HUES6 (cell line): ENCODE data around the gene CCDC24.

Experiments used
- H3K27ac ChIP-seq: 2 replicates; pipeline ENCODE4 v1.7.0; 2013; ENCODE audit warnings: low read depth, mild to moderate bottlenecking, low read length, inconsistent platforms
- H3K27me3 ChIP-seq: 2 replicates; pipeline ENCODE4 v1.6.1; 2013; ENCODE audit warnings: low read length; ENCODE audit not compliant: control insufficient read depth, insufficient read depth
- H3K36me3 ChIP-seq: 2 replicates; pipeline ENCODE4 v1.6.1; 2013; ENCODE audit warnings: low read length; ENCODE audit not compliant: control insufficient read depth, insufficient read depth
- H3K4me1 ChIP-seq: 2 replicates; pipeline ENCODE4 v1.6.1; 2013; ENCODE audit warnings: low read length; ENCODE audit not compliant: control insufficient read depth, insufficient read depth
- H3K4me3 ChIP-seq: 2 replicates; pipeline ENCODE4 v1.5.1; 2013; ENCODE audit warnings: low read depth, low read length
- H3K9ac ChIP-seq: one replicate; pipeline ENCODE4 v1.6.1; 2013; ENCODE audit warnings: mild to moderate bottlenecking, low read length
- H3K9me3 ChIP-seq: 2 replicates; pipeline ENCODE4 v1.6.1; 2013; ENCODE audit warnings: low read depth, low read length; ENCODE audit not compliant: control insufficient read depth, insufficient read depth

CCDC24 gene

DNA sequence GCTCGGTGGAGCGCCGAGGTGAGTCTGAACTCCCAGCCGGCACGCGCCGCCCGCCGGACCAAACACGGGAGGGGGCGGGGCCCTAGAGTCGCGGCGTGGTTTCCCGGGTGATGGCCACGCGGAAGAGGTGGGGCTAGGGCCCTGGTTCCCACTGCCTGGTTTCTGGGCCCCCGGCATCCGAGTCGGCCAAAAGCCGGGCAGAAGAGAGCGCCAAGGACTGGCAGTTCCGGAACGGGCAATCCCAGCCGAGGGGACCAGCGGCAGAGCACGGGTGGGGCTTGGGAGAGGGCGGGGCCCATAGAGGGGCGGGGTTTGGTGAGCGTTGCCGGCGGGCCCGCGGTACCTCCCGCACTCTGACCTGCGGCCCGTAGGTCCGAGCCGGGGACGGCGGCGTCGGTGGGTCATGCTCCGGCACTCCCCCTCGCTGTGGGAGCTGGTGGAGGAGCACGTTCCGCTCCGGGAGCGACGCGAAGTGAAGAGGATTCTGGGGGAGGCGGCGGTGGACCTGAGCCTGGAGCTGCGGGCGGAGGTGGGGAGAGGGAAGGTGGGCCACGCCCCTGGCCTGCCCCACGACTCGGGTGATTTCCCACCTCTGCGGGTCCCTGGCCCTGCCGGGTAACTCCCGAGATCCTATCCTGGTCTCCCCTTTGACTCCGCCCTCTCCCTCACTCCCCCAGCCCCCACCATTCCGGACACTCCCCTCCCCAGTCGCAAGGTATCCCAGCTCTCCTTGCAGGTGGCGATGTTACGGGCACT, at the start of gene CCDC24:
CCDC24 (plus strand) TSS at position 124 of the 756 bp plus-strand sequence; CDS start at position 404, 280 bp downstream.
- H3K27me3 ChIP-seq, result no peaks in the 10 kb centered on the region
- H3K36me3 ChIP-seq, result peaks cover 8% of the 10 kb centered on the region
- peak within 1 kb of the TSS; percentile 85 for H3K4me3 ChIP-seq
- H3K27ac ChIP-seq, result peak within 1 kb of the TSS; percentile 42
- peak within 1 kb of the TSS; percentile 68 for H3K9ac ChIP-seq
- no peaks in the 10 kb centered on the region for H3K9me3 ChIP-seq
- peaks cover 20% of the 10 kb centered on the region for H3K4me1 ChIP-seq

DNA sequence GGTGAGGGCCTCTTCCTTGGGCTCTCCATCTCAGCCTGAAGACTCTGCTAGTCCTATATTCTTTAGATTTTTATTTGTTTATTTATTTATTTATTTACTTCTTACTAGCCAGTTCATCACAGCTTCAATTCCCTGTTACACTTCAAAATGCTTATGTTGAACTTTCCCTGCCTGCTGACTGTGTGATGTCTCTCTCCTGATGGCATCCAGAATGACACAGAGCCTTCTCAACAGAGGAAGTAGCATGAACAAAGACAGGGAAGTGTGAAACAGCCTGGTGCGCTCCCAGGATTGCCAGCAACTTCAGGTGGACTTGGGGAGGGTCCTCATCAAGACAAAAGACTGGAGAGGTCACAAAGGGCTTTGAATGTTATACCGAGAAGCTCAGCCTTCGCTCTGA, 49.0 kb upstream of the CCDC24 start:
- peaks cover 11% of the 10 kb centered on the region for H3K4me1 ChIP-seq
- H3K27ac ChIP-seq, result no peak overlapping the region
- H3K9me3 ChIP-seq, result no peaks in the 10 kb centered on the region
- H3K4me3 ChIP-seq, result no peak overlapping the region
- H3K27me3 ChIP-seq, result peaks cover 6% of the 10 kb centered on the region; the same call in 1 of the 2 replicates
- H3K9ac ChIP-seq, result no peak overlapping the region
- no peaks in the 10 kb centered on the region for H3K36me3 ChIP-seq

DNA sequence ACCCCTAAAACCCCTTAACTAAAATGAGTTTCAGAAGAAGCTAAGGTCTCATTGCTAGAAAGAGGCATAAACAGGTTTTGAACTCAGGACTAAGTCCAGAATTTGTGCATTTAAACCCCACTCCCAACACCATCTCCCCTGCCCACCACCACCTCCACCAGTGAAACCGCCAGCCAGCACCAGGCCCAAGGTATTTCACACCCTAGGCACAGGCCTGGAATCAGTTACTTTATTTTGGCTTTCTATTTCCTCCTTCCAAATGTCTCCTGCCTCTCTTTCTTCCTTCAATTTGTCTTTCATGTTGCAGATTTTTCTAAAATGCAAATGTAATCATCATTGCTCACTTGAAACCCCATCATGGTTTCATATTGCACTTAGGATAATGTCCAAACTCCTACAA, 46.5 kb upstream of the CCDC24 start:
- peaks cover 4% of the 10 kb centered on the region; the same call in 1 of the 2 replicates for H3K36me3 ChIP-seq
- 0 out of 2 replicates have a peak, but pooled peaks cover 2% of the 10 kb centered on the region for H3K27me3 ChIP-seq
- H3K9ac ChIP-seq, result no peak overlapping the region
- H3K4me1 ChIP-seq, result peaks cover 9% of the 10 kb centered on the region
- no peak overlapping the region for H3K4me3 ChIP-seq
- H3K27ac ChIP-seq, result no peak overlapping the region
- H3K9me3 ChIP-seq, result no peaks in the 10 kb centered on the region

- Histone ChIP-seq H3K4me1 (peaks cover 9% of the 10 kb centered on the region), H3K9me3 (no peaks in the 10 kb centered on the region), H3K4me3 (peak overlapping the region; percentile 87), H3K36me3 (peaks cover 12% of the 10 kb centered on the region; the same call in 1 of the 2 replicates), H3K9ac (peak overlapping the region; percentile 99), H3K27me3 (0 out of 2 replicates have a peak, but pooled peaks cover 2% of the 10 kb centered on the region), H3K27ac (no peak overlapping the region)
Observed at GRCh38 chr1:43945674-43946235, 45.6 kb upstream of the CCDC24 start.

DNA sequence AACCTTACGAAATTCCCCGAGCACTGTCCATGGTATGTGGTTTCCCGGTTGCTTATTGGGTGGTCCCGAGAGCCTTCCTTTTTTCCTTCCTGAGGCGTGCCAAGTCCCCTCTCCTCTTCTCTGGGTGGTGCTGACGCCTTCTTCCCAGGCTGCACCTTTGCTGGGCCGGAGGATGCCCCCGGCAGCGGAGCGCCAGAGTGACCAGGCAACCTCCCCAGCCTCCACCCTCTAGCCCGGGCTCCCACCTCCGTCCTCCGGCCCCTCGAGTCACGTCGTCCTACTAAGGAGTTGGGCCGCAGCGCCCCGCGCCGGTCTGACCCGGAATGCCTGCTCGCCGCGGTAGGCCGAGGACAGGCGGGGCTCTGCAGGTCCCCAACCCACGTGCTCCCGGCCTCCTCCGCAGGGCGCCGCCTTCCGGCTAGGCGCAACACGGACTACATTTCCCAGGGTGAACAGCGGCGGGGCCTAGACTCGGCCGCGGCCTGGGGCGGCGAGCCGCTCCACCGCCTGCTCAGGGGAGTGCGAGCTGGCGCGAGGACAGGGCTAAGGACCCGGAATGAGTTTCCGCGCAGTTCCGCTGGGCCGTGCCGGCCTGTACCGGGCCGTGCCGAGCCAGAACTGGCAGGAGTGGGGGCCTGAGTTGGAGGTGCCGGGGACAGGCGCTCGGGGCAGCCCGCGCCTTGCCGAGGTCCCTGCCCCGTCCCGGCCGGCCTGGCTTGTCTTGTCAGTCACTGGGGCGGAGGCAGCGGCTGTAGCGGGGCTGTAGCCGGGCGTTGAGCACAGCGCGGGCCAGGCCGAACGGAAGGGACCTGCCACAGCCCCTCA, 45.0 kb upstream of the CCDC24 start, which contains the start of gene IPO13:
IPO13 (plus strand) TSS at position 715 of the 825 bp plus-strand sequence. CDS start 651 bp downstream, outside the sequence.
- Histone ChIP-seq H3K27me3 (0 out of 2 replicates have a peak, but pooled peaks cover 2% of the 10 kb centered on the region), H3K4me1 (peaks cover 9% of the 10 kb centered on the region), H3K36me3 (peaks cover 12% of the 10 kb centered on the region; the same call in 1 of the 2 replicates), H3K9ac (peak within 1 kb of the TSS; percentile 99), H3K27ac (peak within 1 kb of the TSS; percentile 100), H3K9me3 (no peaks in the 10 kb centered on the region), H3K4me3 (peak within 1 kb of the TSS; percentile 87)

DNA sequence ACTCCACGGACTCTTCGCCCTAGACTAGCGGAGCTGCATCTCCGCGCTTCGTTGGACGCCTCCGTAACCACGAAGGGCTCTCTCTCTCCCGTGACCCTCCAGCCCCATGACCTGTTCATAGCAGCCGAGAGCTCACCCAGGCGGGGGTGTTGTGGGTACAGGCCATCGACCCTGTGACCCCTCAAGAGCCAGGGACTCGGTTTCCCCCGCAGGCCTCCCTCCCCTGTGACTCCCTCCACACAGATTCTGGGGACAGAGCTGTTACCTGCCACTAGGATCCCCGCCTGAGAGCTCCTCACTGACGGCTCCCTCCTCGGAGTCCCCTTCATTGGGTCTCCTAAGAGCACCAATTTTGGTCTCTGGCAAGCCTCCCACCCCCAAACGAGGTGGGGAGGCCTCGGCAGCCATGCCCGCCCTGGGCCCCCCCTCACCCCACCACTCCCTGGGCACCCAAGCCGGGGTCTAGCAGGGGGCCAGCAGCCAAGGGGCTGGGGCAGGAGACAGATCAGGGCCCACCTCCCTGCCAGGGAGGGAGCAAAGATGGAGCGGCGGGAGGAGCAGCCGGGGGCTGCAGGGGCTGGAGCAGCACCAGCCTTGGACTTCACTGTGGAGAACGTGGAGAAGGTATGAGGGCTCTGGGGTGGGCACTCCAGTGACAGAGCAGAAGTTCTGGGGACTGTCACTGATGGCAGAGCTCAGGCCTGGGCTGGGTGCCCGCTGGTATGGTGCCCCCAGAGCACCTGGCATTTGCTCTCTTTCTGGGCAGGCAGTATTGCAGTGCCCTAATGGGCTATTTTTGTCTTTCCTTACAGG, 44.1 kb upstream of the CCDC24 start:
- peaks cover 9% of the 10 kb centered on the region for H3K4me1 ChIP-seq
- H3K27ac ChIP-seq, result peak overlapping the region; percentile 100; the same call in 1 of the 2 replicates
- H3K9ac ChIP-seq, result peak overlapping the region; percentile 99
- 0 out of 2 replicates have a peak, but pooled peaks cover 2% of the 10 kb centered on the region for H3K27me3 ChIP-seq
- H3K9me3 ChIP-seq, result no peaks in the 10 kb centered on the region
- peak overlapping the region; percentile 87 for H3K4me3 ChIP-seq
- H3K36me3 ChIP-seq, result peaks cover 12% of the 10 kb centered on the region; the same call in 1 of the 2 replicates

DNA sequence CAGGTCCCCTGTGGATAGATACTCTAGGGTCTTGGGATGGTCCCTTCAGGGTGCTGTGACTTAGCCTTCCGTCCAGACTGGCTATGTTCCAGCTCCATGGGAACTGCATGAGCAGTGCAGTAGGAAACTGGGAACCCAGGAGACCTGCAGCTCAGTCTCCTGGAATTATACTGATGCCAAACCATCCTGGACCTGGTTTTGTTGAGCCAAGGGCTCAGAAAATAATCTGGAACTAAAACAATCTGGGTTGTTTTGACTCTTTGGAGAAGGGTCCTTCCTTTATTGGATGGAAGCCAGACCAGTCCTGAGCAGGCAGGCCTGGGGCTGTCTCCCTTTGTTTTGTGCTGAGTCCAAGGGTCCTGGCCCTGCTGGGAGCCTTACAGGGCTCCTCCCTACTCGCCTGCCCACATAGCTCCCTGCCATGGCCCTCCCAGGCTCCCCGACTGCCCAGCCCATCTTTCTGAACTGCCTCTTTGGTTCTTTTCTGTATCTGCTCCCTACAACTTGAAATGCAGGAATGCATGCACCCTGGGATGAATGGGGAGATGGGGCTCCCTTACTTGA, 43.4 kb upstream of the CCDC24 start:
- Histone ChIP-seq H3K27me3 (no peaks in the 10 kb centered on the region), H3K27ac (no peak overlapping the region), H3K4me1 (peaks cover 9% of the 10 kb centered on the region), H3K9ac (no peak overlapping the region), H3K4me3 (peak overlapping the region; percentile 87), H3K36me3 (peaks cover 12% of the 10 kb centered on the region; the same call in 1 of the 2 replicates), H3K9me3 (no peaks in the 10 kb centered on the region)

DNA sequence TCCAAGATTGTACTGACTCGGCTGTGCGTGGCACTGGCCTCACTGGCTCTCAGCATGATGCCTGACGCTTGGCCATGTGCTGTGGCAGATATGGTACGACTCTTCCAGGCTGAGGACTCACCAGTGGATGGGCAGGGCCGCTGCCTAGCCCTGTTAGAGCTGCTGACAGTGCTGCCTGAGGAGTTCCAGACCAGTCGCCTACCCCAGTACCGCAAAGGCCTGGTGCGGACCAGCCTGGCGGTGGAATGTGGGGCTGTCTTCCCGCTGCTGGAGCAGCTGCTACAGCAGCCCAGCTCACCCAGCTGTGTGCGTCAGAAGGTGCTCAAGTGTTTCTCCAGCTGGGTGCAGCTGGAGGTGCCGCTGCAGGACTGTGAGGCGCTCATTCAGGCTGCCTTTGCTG, 41.7 kb upstream of the CCDC24 start:
- no peak overlapping the region for H3K27ac ChIP-seq
- no peak overlapping the region for H3K9ac ChIP-seq
- no peaks in the 10 kb centered on the region for H3K27me3 ChIP-seq
- no peak overlapping the region for H3K4me3 ChIP-seq
- H3K4me1 ChIP-seq, result peaks cover 9% of the 10 kb centered on the region
- H3K9me3 ChIP-seq, result no peaks in the 10 kb centered on the region
- peaks cover 12% of the 10 kb centered on the region; the same call in 1 of the 2 replicates for H3K36me3 ChIP-seq

GRCh38 chr1:43951021-43951985, 40.1 kb upstream of the CCDC24 start:
- Histone ChIP-seq H3K4me3 (no peak overlapping the region), H3K36me3 (peaks cover 12% of the 10 kb centered on the region; the same call in 1 of the 2 replicates), H3K9me3 (no peaks in the 10 kb centered on the region), H3K27ac (no peak overlapping the region), H3K27me3 (no peaks in the 10 kb centered on the region), H3K4me1 (peaks cover 6% of the 10 kb centered on the region), H3K9ac (no peak overlapping the region)
